PC-9 (cell line): ENCODE measurements around the gene RPL7A. TPM values are rescaled to one million over a fixed set of nuclear protein-coding genes. Genes with fewer than 3 reads are reported as not detected.

ENCODE experiments used
- BruUV-seq: library from RNA; stranded (reverse); fragments of 400-500 nt; replicated peaks from 2 replicates; lab custom pipeline; 2021; lab: Mats Ljungman, UMichigan
- CTCF ChIA-PET: fragments of 300-600 bp; sonication (Branson Sonifier 250); formaldehyde crosslinking; loops from one replicate; lab custom pipeline; 2022; ENCODE audit warnings: antibody characterized with exemption; lab: Charles Lee
- POLR2A ChIA-PET: fragments of 300-600 bp; sonication (Branson Sonifier 250); formaldehyde crosslinking; loops from one replicate; lab custom pipeline; 2022; ENCODE audit warnings: antibody characterized with exemption; ENCODE audit not compliant: unreplicated experiment; lab: Charles Lee
- DNase-seq, 2 experiments: peaks; one replicate each; pipeline versions ENCODE4 v3.0.0 to v3.0.0-alpha.2; 2015 to 2022; ENCODE audit warnings: mixed read lengths in 1 of 2
- H2AFZ ChIP-seq: fragments of 200-600 bp; sonication (generic); 2 replicates; pipeline ENCODE4 v1.8.1; 2017; ENCODE audit warnings: antibody characterized with exemption
- H3F3A ChIP-seq: fragments of 200-600 bp; sonication (generic); 2 replicates; pipeline ENCODE4 v1.8.1; 2017; ENCODE audit warnings: antibody characterized with exemption, mild to moderate bottlenecking, low read depth; ENCODE audit not compliant: insufficient read depth
- H3K27ac ChIP-seq: fragments of 200-600 bp; sonication (generic); 2 replicates; pipeline ENCODE4 v1.6.1; 2016; ENCODE audit warnings: mixed run types
- H3K27me3 ChIP-seq: fragments of 200-600 bp; sonication (generic); 2 replicates; pipeline ENCODE4 v1.6.1; 2016; ENCODE audit warnings: low read depth, mixed run types; ENCODE audit not compliant: insufficient read depth
- H3K36me3 ChIP-seq: fragments of 200-600 bp; sonication (generic); 2 replicates; pipeline ENCODE4 v1.6.1; 2016; ENCODE audit warnings: low read depth, mixed run types
- H3K4me1 ChIP-seq: fragments of 200-600 bp; sonication (generic); replicated peaks from 2 replicates; pipeline ENCODE4 v1.6.1; 2016; ENCODE audit warnings: mixed run types; ENCODE audit not compliant: insufficient read depth
- H3K4me2 ChIP-seq: fragments of 200-600 bp; sonication (generic); 2 replicates; pipeline ENCODE4 v1.6.1; 2017; ENCODE audit warnings: mixed run types
- H3K4me3 ChIP-seq: fragments of 200-600 bp; sonication (generic); 2 replicates; pipeline ENCODE4 v1.6.1; 2016; ENCODE audit warnings: mixed run types
- H3K79me2 ChIP-seq: fragments of 200-600 bp; sonication (generic); 2 replicates; pipeline ENCODE4 v1.6.1; 2017; ENCODE audit warnings: low read depth, mixed run types
- H3K9me2 ChIP-seq: fragments of 200-600 bp; sonication (generic); 2 replicates; pipeline ENCODE4 v1.8.1; 2017; ENCODE audit warnings: mild to moderate bottlenecking; ENCODE audit not compliant: insufficient read depth
- H3K9me3 ChIP-seq: fragments of 200-600 bp; sonication (generic); 2 replicates; pipeline ENCODE4 v1.8.1; 2016; ENCODE audit warnings: low read depth; ENCODE audit not compliant: insufficient read depth
- H4K20me1 ChIP-seq: fragments of 200-600 bp; sonication (generic); 2 replicates; pipeline ENCODE4 v1.8.1; 2017; ENCODE audit not compliant: insufficient read depth
- EZH2 ChIP-seq: fragments of 200-600 bp; sonication (generic); IDR thresholded peaks from 2 replicates; pipeline ENCODE4 v1.8.0; 2017; ENCODE audit warnings: antibody characterized with exemption, low read depth
- intact Hi-C: fragments of 100-400 bp; cut with micrococcal nuclease; formaldehyde crosslinking; loops from one replicate; pipeline ENCODE4 v1.10.0; 2022; ENCODE audit not compliant: unreplicated experiment
- total RNA-seq: library from RNA; stranded (reverse); gene quantifications from 2 replicates; pipeline ENCODE4 v1.2.3, GENCODE V29; 2021
- TF ChIP-seq, protein P1 (sequence below): fragments of 200-600 bp; sonication (generic); conservative IDR thresholded peaks from 2 replicates; pipeline ENCODE4 v1.6.1; 2017; ENCODE audit warnings: mixed run types, antibody characterized with exemption, mild to moderate bottlenecking, moderate library complexity

RPL7A gene
- total RNA-seq, 1 experiment from 2014 or later = 2,381 TPM

DNA sequence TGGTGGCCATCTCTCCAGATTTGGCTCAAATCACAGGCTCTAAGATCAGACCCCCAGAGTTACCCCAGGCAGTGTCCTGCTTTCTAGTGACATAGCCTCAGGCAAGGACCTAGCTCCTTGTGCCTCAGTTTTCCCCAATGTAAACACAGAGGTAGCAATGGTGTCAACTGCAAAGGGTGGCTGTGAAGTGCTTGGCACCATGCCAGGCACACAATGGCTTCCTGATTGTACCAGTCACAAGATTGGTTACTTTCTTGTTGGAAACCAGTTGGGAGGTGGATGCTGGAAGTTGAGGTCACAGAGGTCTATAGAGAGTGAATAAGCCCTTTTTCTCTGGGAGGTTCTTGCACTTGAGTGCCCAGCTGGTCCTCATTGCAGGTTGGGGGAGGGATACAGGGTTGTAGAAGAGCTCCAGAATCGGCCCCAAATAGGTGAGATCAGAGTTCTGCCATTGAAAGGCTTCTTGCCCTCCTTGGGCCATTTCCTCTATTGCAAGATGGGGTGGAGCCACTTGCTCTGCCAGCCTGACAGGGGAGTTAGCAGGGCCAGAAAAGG, 30.5 kb downstream of the RPL7A start:
- CTCF ChIA-PET = interaction anchor here (0.6 kb wide), 3 partner anchors 35 to 193 kb away, joined by 3 to 25 read pairs (median 4); partner anchors contain the start of gene SLC2A6

DNA sequence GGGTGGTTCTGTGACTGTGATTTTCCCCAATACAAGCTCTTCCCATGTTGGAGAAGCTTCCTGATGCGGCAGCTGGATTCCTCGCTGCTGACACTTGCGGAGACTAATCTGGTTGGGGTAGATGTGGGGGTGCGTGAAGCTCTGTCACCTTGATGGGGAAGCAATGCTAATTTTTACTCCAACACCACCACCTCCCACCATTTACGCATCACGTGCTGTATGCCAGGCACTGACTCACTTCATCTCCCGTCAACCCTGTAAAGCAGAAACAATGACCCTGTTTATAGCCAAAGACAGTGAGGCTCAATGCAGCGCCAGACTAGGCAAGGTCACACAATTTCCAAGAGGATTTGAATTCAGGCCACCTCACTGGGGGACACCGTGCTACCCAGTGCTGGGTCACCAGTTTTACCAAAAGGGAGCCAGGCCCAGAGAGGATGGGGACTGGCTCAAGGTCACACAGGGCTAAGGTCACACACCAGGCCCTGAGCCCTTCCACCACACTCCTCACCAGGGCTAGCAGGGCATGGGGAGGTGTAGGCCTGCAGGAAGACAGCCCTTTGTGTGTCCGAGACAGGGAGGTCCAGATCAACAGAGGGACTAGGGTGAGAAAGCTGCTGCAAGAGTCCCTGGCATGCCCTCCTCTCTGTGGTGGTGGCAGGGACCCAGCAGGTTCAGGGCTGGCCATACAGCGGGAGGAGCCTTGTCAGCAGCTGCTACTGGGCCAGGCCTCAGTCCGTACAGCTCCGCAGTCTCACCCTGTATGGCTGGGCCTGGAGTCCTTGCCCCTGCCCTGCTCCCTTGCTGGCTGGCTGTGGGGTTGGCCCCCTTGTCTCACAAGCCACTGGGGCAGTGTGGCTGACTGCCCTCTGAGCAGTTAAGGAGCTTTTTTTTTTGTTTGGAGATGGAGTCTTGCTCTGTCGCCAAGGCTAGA, 31.4 kb downstream of the RPL7A start:
- Histone ChIP-seq H3K4me2 (no peak overlapping the region), H3K27me3 (no peaks in the 10 kb centered on the region), H3K79me2 (peaks cover 11% of the 10 kb centered on the region), H3F3A (peaks cover 13% of the 10 kb centered on the region), H2AFZ (no peak overlapping the region), H3K4me1 (peaks cover 30% of the 10 kb centered on the region), H3K9me3 (no peaks in the 10 kb centered on the region), H3K27ac (no peak overlapping the region), H3K9me2 (no peaks in the 10 kb centered on the region), H3K4me3 (no peak overlapping the region), H4K20me1 (peaks cover 6% of the 10 kb centered on the region), H3K36me3 (no peaks in the 10 kb centered on the region)
- TF ChIP-seq, protein P1, sequence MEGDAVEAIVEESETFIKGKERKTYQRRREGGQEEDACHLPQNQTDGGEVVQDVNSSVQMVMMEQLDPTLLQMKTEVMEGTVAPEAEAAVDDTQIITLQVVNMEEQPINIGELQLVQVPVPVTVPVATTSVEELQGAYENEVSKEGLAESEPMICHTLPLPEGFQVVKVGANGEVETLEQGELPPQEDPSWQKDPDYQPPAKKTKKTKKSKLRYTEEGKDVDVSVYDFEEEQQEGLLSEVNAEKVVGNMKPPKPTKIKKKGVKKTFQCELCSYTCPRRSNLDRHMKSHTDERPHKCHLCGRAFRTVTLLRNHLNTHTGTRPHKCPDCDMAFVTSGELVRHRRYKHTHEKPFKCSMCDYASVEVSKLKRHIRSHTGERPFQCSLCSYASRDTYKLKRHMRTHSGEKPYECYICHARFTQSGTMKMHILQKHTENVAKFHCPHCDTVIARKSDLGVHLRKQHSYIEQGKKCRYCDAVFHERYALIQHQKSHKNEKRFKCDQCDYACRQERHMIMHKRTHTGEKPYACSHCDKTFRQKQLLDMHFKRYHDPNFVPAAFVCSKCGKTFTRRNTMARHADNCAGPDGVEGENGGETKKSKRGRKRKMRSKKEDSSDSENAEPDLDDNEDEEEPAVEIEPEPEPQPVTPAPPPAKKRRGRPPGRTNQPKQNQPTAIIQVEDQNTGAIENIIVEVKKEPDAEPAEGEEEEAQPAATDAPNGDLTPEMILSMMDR = no peak
- TF ChIP-seq EZH2 = no peak
- ChIA-PET POLR2A (no interaction called here), CTCF (no interaction called here)
- no TSS peak for BruUV-seq
- no peak for DNase-seq
- intact Hi-C loops = no loop called here

More for the DNA sequence above, 30.5 kb downstream of the RPL7A start:
- Histone ChIP-seq H3K9me3 (no peaks in the 10 kb centered on the region), H3K27me3 (no peaks in the 10 kb centered on the region), H3K4me2 (peak overlapping the region; percentile 94), H3K9me2 (no peaks in the 10 kb centered on the region), H4K20me1 (peaks cover 14% of the 10 kb centered on the region), H3K36me3 (no peaks in the 10 kb centered on the region), H3K27ac (no peak overlapping the region), H2AFZ (no peak overlapping the region), H3F3A (peaks cover 13% of the 10 kb centered on the region), H3K4me3 (no peak overlapping the region), H3K79me2 (peaks cover 21% of the 10 kb centered on the region), H3K4me1 (peaks cover 36% of the 10 kb centered on the region)
- intact Hi-C loops = no loop called here
- POLR2A ChIA-PET = interaction anchor here (0.5 kb wide), 1 partner anchor 1336 kb away, joined by 6 read pairs; no protein-coding TSS in a partner anchor
- no peak for TF ChIP-seq EZH2
- TF ChIP-seq, protein P1 = no peak
- DNase-seq = no peak
- no TSS peak for BruUV-seq

DNA sequence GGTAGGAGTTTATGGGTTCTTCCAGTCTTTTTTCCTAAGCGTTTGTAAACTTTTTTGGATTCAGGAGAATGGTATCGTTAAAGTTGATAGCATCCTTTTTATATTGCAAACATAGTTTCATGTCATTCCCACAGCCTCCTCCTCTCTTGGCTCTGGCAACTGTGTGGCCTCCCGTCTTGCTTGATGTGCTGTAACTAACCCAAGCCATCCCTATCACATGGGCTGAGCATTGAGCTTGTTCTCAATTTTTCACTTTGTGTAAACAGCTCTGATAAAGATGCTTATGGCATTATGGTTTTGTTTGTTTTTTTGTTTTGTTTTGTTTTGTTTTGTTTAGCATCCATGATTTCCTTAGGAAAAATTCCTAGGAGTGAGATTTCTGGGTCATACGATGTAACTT, 32.7 kb downstream of the RPL7A start:
- peaks cover 25% of the 10 kb centered on the region for H3K4me1 ChIP-seq
- CTCF ChIA-PET = interaction anchor here (0.7 kb wide), 1 partner anchor 231 kb away, joined by 6 read pairs; no protein-coding TSS in a partner anchor
- no peak overlapping the region for H3K27ac ChIP-seq
- H3K36me3 ChIP-seq = no peaks in the 10 kb centered on the region
- no peak overlapping the region for H3K4me3 ChIP-seq
- no peaks in the 10 kb centered on the region for H3K9me2 ChIP-seq
- no peaks in the 10 kb centered on the region for H4K20me1 ChIP-seq
- H3F3A ChIP-seq = peaks cover 13% of the 10 kb centered on the region
- intact Hi-C loops = no loop called here
- DNase-seq = no peak
- POLR2A ChIA-PET = no interaction called here
- no peak for TF ChIP-seq EZH2
- TF ChIP-seq, protein P1 = no peak
- H3K79me2 ChIP-seq = no peaks in the 10 kb centered on the region
- H3K9me3 ChIP-seq = no peaks in the 10 kb centered on the region
- H3K4me2 ChIP-seq = no peak overlapping the region
- BruUV-seq = no TSS peak
- no peaks in the 10 kb centered on the region for H3K27me3 ChIP-seq
- H2AFZ ChIP-seq = no peak overlapping the region
